Effector CD4-positive, alpha-beta T cell (primary cell): ENCODE measurements around the gene IL19.
"Not testable (repeated sequence)": the region's sequence is repeated elsewhere in the genome, so short reads cannot be mapped to it uniquely, and the experiment has no call there.

Experiments used
- DNase-seq: peaks from one replicate; pipeline ENCODE4 v3.0.0-alpha.2; 2020

IL19 gene

DNA sequence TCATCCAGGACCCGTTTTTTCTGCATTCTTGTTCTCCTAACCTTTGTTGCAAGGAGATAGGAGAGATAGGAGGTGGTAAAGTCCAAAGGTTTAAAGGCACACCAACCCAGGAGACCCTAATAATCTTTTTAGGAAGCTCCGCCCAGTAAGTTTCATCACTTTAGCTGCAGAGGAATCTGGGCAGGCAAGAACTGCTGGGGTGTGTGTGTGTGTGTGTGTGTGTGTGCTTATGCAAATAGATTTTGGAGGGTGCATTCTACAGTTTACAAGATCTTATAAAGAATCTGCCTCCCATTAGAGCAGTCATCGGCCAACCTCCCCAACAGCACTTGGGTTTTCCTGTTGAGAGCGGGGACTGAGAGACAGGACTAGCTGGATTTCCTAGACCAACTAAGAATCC, 5.7 kb downstream of the IL19 start:
- no peak for DNase-seq

GRCh38 chr1:206778031-206778430, 7.5 kb downstream of the IL19 start:
- DNase-seq = no peak

GRCh38 chr1:206778911-206779310, 8.3 kb downstream of the IL19 start:
- not testable (repeated sequence) for DNase-seq

GRCh38 chr1:206779638-206780037, 9.1 kb downstream of the IL19 start:
- no peak for DNase-seq

DNA sequence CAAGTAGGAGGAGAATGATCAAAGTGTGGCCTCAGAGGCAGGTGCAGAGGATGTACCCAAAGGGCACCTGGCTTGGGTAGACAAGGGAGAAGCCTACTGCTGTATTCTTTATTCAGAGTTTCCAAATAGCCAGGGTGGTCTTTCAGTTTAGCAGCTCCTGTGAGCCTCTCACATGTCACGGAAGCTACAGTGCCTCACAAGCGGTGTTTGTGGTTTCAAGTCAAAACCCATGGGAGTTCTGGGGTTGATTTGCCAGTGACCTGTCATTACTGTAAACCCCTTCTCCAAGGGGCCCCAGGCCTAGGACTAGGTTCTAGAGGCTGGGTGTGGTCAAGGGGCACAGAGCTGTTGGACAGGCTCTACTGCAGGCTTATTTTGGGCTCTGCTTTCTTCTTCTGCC, 11.9 kb downstream of the IL19 start:
- no peak for DNase-seq

DNA sequence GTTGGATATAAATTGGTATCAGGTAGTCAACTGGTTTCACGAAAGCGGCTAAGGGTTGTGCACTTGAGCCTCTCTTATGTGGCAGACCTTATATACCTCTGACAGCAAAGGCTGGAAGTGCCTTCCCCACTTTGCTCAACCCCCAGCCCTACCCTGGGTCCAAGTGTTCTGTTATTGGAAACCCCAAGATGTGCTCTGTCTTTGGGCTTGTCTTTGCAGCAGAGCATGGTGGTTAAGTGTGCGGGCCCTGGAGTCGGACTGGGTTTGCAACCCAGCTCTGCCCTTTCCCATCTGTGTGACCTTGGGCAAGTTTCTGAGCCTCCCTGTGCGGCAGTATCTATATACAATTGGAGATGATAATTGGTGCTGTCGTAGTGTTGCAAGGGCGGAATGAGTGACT, 12.9 kb downstream of the IL19 start:
- DNase-seq = no peak

DNA sequence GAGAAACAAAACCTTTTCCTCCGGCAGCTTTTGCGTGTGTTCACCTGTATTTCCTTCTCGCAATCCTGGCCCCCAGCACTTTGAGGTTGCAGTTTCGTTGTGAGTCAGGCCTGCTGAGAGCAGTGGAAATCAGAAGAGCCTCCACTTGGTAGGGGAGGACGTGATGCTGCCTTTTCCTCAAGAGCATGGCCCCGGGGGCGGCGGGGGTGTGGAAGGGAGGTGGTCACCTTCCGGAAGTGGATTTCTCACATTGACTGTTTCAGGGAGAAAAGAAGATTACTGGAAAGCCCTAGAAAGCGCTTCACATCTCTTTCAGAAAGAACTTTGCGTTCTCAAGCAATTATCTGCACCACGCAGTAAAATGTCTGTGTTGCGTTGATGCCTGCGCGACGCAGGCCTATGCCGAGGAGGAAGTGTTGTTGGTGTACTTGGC, 13.9 kb downstream of the IL19 start:
- DNase-seq = peak; percentile 50

- DNase-seq = no peak
Observed at GRCh38 chr1:206785182-206785765, 14.7 kb downstream of the IL19 start.

- DNase-seq = no peak
Observed at GRCh38 chr1:206786212-206786886, 15.8 kb downstream of the IL19 start.

DNA sequence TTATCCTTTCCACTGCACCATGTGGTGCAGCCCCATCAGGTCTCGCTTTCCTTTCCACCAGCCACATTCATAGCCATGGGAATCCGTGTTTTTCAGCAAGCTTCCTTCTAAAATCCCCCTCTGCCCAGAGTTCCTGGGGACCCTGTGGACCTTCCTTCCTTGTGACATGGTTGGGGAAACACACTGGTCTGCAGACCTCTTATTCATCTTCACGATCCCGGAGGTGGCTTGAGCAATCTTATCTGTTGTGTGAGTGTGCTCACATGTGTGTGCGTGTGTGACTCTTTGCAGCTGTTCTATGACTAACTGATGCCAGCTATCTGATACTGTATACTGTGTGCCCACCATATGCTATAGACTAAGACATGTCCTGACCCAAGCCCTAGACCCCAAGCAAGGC, 17.3 kb downstream of the IL19 start:
- no peak for DNase-seq

- DNase-seq = no peak
Observed at GRCh38 chr1:206788487-206789050, 18.0 kb downstream of the IL19 start.

- no peak for DNase-seq
Observed at GRCh38 chr1:206790502-206791250, 20.1 kb downstream of the IL19 start.

GRCh38 chr1:206792939-206793607, 22.5 kb downstream of the IL19 start:
- DNase-seq = no peak

DNA sequence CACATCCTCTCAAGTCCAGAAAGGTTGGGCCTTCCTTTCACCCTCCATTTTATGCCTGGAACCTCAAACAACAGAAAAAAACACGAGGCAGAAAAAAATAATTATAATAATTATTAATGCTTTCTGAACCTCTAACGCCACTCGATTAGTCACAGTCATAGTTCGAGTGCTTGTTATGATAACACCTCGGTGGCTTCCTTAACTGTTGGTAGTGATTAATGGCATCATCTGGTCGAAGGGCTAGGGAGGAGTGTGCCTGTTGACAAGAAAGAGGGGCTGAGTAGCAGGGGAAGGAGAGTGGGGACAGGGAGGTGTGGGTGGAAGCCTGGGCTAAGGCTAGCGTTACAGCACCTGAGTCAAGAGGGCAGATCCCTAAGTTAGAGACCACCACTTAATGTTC, 23.0 kb downstream of the IL19 start:
- no peak for DNase-seq

GRCh38 chr1:206794294-206794908, 23.8 kb downstream of the IL19 start:
- no peak for DNase-seq

DNA sequence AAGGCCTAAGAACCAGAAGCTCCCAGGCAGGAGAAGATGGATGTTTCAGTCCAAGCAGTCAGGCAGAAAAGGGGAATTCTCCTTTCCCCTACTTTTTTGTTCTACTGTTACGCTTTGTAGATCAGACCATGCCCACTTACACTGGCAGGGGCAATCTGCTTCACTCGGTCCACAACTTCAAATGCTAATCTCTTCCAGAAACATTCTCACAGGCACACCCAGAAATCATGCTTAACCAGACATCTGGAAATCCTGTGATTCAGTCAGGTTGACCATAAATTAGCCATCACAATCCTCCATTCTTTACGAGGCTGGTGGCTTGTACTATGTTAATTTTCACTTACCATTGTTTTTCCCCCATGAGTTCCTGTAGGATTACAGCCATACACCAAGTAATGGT, 25.5 kb downstream of the IL19 start:
- DNase-seq = no peak

DNA sequence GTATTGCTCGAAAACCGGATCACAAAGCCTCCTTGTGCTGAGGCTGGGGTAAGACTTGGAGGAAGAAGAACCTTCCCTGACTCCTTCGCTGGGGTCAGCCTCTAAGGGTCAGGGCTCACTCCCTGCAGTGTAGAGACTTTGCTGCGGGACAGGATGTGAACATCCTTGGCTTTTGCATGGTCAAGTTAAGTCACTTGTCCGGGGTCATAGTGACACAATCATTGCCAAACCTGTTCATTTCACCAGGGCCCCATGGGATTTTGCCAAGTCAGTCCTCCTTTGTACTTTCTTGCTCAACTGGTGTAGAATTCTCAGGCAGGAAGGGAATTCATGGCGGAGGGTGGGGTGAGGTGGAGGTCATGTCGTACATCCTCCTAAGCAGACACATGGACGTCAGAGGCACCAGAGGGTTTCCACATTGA, 26.4 kb downstream of the IL19 start:
- DNase-seq = no peak

GRCh38 chr1:206797534-206798383, 27.2 kb downstream of the IL19 start:
- no peak for DNase-seq

DNA sequence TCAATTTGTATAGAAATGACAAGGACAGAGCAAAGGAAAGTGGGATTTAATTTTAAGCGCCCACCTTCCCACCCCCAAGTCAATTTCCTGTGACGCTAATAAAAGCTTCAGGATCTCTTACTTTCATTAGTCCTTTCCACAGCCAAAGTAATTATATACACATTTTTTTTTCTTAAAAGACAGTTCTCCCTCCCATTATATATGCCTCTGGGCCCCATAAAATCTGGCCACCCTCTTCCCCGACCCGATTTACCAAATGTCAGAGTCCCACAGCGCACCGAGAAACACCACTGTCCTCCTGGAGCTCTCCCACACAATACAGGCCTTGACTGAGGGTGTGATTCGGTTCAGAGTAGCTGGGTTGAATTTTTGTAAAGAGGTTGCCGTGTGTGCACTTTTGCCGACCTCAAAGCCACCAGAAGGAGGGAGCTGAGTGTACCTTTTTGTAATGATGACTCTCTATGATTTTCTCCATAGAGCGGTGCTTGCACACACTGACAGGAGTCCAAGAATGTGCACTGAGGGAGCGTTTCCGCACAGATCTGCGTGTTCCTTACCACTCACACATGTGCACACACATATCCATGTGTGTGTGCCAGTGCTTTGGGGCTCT, 27.9 kb downstream of the IL19 start:
- DNase-seq = no peak

DNA sequence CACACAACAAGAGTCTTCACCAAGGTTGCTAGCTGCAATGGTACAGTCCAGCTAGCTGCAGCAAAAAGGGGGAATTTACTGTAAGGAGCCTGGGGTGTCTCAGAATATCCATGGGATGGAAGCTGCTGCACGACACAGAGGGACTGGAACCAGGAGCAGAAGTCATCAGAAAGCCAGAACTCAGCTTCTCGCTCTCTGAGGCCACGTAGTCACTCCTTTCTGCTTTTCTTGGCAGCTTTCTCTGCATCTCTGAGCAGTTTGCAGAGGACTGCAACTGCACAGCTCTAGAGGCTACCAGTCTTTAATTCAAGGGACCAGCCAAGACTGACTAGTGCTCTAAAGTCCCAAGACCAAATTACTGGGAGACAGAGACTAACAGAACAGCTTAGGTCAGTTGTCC, 28.7 kb downstream of the IL19 start:
- no peak for DNase-seq

GRCh38 chr1:206800411-206800810, 29.8 kb downstream of the IL19 start:
- DNase-seq = no peak
